DND-41 (cell line): ENCODE data around the gene ZNF521.

Experiments used
- EZH2 ChIP-seq: IDR thresholded peaks from 3 replicates; pipeline ENCODE4 v1.6.1; 2012; ENCODE audit warnings: borderline replicate concordance, low read depth, mild to moderate bottlenecking, moderate library complexity, low read length, inconsistent platforms; ENCODE audit not compliant: severe bottlenecking
- TF ChIP-seq, protein P1 (sequence below): IDR thresholded peaks from 2 replicates; pipeline ENCODE4 v1.5.1; 2012; ENCODE audit warnings: borderline replicate concordance, low read length, moderate library complexity, mild to moderate bottlenecking; ENCODE audit not compliant: poor library complexity, severe bottlenecking; ENCODE audit errors: extremely low read depth

DNA sequence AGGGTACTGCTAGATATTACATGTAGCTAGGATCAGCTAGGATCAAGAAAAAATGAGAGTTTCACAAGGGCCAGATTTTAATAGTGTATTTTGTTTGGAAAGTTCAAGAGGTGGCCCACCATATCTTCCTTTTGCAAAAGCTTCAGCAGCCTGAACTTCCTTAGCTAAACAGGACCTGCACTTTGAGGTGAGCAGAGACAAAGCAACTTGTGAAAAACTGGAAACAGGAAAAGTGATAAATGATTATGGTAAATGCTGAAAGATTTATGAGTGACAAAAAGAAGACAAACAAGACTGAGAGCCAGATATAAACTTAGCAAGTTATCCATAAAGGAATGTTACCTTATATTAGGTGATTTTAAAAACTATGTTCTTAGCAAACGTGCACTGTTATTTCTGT, 123.6 kb downstream of the ZNF521 start:
- TF ChIP-seq, protein P1, sequence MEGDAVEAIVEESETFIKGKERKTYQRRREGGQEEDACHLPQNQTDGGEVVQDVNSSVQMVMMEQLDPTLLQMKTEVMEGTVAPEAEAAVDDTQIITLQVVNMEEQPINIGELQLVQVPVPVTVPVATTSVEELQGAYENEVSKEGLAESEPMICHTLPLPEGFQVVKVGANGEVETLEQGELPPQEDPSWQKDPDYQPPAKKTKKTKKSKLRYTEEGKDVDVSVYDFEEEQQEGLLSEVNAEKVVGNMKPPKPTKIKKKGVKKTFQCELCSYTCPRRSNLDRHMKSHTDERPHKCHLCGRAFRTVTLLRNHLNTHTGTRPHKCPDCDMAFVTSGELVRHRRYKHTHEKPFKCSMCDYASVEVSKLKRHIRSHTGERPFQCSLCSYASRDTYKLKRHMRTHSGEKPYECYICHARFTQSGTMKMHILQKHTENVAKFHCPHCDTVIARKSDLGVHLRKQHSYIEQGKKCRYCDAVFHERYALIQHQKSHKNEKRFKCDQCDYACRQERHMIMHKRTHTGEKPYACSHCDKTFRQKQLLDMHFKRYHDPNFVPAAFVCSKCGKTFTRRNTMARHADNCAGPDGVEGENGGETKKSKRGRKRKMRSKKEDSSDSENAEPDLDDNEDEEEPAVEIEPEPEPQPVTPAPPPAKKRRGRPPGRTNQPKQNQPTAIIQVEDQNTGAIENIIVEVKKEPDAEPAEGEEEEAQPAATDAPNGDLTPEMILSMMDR, result no peak
- no peak for TF ChIP-seq EZH2
